Esophagus squamous epithelium (tissue), 4 donors: ENCODE data around the gene RPL7L1.

Experiments used
- POLR2A ChIP-seq, 4 donors: fragments of 450-650 bp; IDR thresholded peaks; one replicate each; pipeline ENCODE4 v1.6.1; 2017; ENCODE audit warnings: antibody characterized with exemption in 4 of 4, mild to moderate bottlenecking in 4 of 4, moderate library complexity in 3 of 4
- TF ChIP-seq, protein P1 (sequence below), 6 experiments: fragments of 450-650 bp in 4 of 6; fragments of 200-600 bp in 2 of 6; sonication (generic) in 2 of 6; IDR thresholded peaks; one replicate each; pipeline ENCODE4 v1.5.1; 2016 to 2019; ENCODE audit warnings: antibody characterized with exemption in 6 of 6, mild to moderate bottlenecking in 4 of 6, moderate library complexity in 4 of 6

DNA sequence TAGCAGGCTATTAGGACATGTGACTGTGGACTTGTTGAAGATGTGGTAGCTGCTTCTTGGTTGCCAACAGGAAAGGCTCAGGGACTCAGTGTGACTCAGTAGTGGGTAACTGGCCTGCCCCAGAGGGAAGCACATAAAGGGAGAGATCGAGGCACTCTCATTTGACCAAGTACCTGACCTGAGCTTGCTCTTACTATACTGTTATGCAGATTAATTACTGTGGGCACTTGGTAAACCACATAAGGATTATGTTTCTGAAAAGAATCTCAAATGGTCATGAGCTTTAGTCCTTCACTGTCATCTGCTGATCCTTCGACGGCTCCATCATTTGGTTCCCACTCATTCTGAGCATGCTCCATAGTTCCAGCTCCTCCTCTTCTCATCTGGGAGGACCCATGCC is 48.2 kb upstream of the RPL7L1 start:
- TF ChIP-seq, protein P1, sequence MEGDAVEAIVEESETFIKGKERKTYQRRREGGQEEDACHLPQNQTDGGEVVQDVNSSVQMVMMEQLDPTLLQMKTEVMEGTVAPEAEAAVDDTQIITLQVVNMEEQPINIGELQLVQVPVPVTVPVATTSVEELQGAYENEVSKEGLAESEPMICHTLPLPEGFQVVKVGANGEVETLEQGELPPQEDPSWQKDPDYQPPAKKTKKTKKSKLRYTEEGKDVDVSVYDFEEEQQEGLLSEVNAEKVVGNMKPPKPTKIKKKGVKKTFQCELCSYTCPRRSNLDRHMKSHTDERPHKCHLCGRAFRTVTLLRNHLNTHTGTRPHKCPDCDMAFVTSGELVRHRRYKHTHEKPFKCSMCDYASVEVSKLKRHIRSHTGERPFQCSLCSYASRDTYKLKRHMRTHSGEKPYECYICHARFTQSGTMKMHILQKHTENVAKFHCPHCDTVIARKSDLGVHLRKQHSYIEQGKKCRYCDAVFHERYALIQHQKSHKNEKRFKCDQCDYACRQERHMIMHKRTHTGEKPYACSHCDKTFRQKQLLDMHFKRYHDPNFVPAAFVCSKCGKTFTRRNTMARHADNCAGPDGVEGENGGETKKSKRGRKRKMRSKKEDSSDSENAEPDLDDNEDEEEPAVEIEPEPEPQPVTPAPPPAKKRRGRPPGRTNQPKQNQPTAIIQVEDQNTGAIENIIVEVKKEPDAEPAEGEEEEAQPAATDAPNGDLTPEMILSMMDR (IDR thresholded peaks at IDR 0.05), result no peak
- TF ChIP-seq POLR2A (IDR thresholded peaks at IDR 0.05), result no peak
